Left forelimb (tissue), 1 donor: ENCODE measurements around the gene AARS1.
"Not testable (repeated sequence)": the region's sequence is repeated elsewhere in the genome, so short reads cannot be mapped to it uniquely, and the experiment has no call there.

Experiments used
- DNase-seq: peaks from one replicate; pipeline ENCODE4 v3.0.0-alpha.2; 2018; ENCODE audit warnings: low spot score

The AARS1 gene

GRCh38 chr16:70271696-70272095 lies 17.6 kb downstream of the AARS1 start:
- peak; percentile 11 for DNase-seq

GRCh38 chr16:70270176-70270575 lies 19.1 kb downstream of the AARS1 start:
- peak; percentile 14 for DNase-seq

- DNase-seq: no peak
Measured at GRCh38 chr16:70269471-70269870, 19.8 kb downstream of the AARS1 start.

- DNase-seq: not testable (repeated sequence)
Measured at GRCh38 chr16:70267922-70268321, 21.4 kb downstream of the AARS1 start.

DNA sequence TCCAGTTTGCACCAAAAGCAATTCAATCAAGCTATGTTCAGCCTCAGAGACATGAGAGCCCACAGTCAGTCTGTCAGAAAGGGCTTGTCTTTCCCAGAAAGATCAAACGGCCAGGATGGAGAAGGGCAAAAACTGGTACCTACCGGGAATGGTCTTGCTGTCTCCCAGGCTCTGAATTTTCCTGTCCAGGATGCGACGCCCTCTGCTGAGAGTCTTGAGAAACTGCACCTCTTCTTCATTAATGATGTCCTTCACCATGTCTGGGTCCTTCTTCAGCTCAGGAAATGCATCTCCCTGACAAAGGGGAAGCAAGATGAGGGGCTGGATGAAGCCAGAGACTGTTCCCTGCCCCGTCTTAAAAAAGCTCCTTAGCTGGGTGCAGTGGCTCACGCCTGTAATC lies 21.8 kb downstream of the AARS1 start:
- DNase-seq: no peak

GRCh38 chr16:70259903-70260302 lies 29.4 kb downstream of the AARS1 start:
- DNase-seq: not testable (repeated sequence)

DNA sequence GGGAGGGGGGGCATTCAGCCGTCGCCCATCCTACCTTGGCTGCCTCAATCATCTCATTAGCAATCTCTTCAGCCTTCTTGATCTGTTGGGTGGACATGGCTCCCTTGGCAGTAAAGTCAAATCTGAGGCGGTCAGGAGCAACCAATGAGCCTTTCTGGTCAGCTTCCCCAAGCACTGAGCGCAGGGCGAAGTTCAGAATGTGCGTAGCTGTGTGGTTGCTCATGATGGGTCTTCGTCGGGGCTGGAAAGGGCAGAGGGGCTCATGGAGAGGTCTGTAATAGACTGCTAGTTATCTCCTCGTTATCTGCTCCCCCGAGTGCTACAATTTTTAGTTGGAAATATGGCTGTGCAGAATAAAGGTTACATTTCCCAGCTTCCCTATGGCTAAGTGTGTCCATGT lies 30.4 kb downstream of the AARS1 start:
- no peak for DNase-seq

GRCh38 chr16:70258065-70258464 lies 31.2 kb downstream of the AARS1 start:
- no peak for DNase-seq

- no peak for DNase-seq
Measured at GRCh38 chr16:70257391-70257790, 31.9 kb downstream of the AARS1 start.

DNA sequence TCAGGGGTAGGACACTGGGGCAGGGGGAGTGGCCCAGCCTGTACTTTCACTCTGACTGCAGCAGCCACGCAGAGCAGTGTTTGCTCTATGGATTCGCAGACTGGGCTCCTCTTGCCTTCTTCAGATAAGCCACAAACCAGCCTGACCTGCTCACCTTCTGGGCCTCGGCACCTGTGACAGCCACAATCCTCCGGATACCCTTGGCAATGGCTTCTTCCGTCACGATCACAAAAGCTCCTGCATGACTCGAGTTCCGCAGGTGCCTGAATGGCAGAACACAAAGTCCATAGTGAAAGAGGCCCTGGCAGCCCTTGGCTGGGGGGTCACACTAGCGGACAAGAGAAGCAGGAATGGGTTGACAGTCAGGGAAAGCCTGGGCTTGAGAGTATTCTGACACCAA lies 33.7 kb downstream of the AARS1 start:
- no peak for DNase-seq

DNA sequence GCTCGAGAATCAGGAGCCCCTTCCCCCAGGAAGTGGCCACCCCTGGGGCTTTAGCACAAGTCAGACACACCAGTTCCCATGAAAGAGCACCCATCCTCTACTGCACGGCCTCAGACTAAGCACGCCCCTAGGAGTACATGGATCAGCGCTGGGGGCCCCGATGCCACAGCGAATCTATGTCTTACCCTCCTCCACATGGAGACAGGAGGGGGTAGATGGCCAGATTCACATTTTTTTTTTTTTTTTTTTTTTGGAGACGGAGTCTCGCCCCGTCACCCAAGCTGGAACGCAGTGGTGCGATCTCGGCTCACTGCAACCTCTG lies 34.4 kb downstream of the AARS1 start:
- DNase-seq: no peak

- no peak for DNase-seq
Measured at GRCh38 chr16:70254180-70254964, 34.9 kb downstream of the AARS1 start.

- no peak for DNase-seq
Measured at GRCh38 chr16:70253291-70254106, 35.8 kb downstream of the AARS1 start.

GRCh38 chr16:70252355-70252988 lies 36.8 kb downstream of the AARS1 start:
- no peak for DNase-seq

DNA sequence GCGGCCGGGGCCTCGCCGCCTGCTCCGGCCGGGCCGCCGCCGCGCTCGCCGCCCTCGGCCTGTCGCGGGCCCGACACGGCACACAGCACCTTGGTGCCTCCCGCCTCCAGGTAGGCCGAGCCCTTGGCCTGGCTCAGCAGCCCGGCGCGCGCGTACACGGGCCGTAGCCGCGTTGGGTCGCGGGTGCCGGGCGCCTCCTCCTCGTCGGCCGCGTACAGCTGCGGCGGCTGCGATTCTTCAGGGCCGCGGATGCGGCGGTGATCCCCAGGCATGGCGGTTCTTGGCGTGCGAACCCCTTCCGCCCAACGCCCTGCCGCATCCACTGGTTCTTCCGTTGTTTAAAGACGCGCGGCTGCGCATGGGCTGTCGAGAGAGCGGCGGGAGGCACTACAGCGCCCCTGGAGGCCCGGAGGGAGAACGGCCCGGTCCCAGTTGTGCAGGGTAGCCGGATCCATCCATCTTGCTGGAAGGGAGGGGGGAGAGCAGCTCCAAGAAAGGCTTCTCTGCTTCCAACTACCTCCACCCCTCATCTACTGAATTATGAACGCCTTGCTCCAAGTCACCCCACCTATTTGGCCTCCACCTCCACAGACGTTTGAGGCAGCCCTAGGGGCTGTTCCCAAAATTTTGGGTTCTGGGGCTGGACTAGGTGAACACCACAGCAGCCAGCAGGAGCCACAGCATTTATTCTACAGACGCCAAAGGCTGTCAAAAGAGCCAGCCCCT lies 37.5 kb downstream of the AARS1 start, which contains the start of gene EXOSC6:
EXOSC6 (minus strand) TSS at position 312 of the 726 bp plus-strand sequence; CDS start at position 272, 40 bp downstream.
- DNase-seq: peak; percentile 95

DNA sequence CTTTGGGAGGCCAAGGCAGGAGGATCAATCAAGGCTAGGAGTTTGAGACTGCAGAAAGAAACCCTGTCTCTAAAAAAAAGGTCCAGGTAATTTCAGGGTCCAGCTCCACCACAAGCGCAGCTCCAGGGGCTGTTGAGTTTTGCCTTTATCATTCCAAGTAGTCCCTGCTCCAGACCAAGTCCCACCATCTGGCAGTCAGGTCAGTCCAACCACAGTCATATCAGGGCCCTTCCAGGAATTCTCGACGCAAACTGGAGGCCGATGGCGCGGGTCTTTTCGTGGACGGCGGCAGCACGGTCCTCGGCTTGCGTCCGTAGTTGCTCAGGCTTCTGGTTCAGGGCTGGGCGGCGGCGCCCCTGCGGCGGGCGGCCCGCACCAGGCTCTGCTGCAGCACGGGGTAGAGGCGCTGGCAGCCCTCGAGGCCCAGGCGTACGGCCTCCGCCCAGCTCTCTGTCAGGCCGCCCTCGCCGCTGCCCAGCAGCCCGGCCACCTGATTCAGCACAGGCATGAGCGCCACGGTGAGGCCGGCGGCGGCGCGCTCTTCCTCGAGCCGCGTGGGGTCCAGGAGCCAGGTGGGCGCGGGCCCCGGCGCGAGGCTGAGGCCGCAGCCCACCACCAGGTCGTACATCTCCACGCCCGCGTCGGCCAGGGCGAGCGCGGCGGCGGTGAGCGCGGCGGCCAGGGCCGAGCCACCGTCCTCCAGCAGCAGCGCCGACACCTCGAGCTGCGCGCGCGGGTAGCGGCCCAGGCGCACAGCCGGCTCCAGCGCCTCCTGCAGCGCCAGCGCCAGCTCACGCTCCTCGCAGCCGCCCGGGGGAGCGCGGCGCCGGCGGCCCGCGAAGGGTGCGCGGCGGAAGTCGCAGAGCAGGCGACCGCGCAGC lies 38.3 kb downstream of the AARS1 start:
- no peak for DNase-seq

DNA sequence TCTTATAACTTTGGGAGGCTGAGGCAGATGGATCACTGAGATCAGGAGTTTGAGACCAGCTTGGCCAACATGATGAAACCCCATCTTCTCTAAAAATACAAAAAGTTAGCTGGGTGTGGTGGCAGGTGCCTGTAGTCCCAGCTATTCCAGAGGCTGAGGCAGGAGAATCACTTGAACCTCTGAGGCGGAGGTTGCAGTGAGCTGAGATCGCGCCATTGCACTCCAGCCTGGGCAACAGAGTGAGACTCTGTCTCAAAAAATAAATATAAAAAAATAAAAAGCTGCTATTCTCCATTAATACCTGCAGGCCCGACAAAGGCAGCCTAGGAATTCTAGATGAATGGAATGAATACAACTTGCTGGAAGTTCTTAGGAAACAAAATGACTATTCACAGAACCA lies 39.6 kb downstream of the AARS1 start:
- DNase-seq: not testable (repeated sequence)

DNA sequence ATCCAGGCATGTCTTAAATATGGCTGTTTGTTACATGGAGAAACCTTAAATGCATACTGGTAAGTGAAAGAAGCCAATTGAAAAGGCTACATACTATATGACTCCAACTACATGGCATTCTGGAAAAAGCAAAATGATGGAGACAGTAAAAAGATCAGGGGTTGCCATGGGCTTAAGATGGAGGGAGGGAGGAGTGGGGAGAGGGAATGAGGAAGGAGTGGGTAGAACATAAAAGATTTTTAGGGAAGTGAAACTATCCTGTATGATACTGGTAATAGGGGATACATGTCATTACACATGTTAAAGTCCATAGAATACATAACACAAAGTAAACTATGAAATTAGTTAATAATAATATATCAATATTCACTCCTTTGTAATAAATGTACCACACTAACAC lies 50.5 kb downstream of the AARS1 start:
- not testable (repeated sequence) for DNase-seq

DNA sequence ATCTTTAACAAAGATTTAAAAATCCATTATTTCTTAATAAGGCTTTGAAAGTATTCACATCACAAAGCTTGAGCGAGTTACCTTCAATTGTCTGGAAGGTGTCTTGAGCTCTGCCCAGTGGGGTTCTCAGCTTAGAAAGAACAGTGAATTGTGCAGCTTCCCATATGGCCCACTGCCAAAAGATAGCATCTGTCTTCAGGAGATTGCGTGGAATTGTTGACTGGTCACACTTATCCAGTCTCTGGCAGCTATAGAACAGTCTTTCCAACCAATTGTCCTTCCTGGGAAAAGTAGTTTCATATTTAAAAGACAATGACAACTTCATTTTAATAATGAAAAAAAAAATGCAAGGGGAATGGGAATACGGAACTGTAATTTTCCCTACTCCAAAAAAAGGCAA lies 57.5 kb downstream of the AARS1 start:
- DNase-seq: not testable (repeated sequence)

DNA sequence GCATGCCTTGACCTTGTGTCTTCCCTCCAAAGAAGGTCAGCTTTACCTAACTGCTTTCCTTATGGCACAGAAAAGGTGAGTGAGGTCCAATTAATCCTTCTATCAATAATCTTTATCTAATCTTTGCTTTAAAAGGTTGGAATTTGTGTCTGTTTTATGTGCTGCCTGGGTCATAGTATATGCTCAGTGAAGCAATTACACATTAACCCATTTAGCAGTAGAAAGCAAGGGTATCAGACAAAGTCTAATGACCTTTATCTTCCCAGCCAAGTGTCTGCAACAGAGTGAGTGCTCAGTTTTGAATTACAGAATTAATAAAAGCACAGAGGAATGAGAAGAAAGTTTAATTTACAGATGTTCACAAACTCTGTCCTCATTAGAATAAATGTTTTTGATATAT lies 63.3 kb downstream of the AARS1 start:
- not testable (repeated sequence) for DNase-seq

DNA sequence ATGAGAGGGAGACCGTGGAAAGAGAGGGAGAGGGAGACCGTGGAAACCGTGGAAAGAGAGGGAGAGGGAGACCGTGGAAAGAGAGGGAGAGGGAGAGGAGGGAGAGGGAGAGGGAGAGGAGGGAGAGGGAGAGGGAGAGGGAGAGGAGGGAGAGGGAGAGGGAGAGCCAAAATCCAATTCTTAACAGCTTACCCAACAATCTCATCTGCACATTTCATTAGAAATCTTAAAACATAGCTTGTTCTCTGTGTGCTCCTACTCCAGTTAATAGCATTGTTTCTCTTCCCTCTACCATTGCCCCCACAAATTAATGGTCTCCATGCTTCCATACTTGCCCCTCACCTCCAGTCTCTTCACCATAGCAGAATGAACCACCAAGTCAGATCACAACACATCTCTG lies 63.9 kb downstream of the AARS1 start:
- not testable (repeated sequence) for DNase-seq
